HG02610 (cell line): ENCODE data around the gene TBC1D9B.

Source experiments
- ATAC-seq: cut with Tn5 transposase; IDR thresholded peaks from one replicate; pipeline ENCODE4 v1.9.1; 2021; ENCODE audit warnings: mild to moderate bottlenecking, moderate library complexity; ENCODE audit not compliant: unreplicated experiment

Gene TBC1D9B

DNA sequence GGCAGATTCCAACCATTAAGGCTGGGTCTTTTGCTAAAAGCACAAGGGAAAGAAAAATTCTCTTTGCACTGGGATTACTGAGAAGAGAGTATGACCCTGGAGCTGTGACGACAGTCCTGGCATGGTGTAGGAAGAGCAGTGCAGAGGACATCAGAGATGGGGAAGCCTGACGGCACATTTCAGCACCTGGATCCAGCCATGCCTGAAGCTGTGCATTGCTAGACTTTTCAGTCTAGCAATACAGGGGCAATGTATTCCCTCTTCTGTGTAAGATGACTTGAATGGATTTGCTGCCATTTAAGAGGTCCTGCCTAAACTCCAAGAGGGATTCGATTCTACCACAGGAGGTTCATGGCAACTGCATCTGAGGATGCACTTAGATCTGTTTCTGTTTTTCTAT, 36.7 kb downstream of the TBC1D9B start:
- no peak for ATAC-seq

DNA sequence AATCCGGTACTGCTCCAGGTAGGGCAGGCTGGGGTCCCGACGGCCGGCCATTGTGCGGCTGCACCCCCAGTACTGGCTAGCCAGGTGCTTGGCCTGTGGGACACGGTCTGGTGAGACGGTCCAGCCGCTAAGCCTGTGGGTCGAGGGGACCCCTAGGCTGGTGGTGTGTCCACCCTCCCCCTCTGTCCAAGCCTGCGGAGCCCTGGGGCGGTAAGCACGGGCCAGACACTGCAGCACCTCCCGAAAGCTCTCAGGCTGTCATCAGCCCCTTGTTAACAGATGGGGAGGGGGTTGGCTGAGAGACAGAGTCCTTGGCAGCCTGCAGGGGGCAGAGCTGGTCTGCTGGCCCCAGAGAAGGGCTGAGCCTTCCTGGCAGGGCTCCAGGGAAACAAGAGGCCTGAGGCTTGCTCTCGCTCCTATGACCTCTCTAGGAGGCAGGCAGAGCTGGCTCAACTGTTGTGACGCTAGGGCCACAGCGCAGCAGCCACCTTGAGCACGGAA, 37.2 kb downstream of the TBC1D9B start:
- no peak for ATAC-seq

DNA sequence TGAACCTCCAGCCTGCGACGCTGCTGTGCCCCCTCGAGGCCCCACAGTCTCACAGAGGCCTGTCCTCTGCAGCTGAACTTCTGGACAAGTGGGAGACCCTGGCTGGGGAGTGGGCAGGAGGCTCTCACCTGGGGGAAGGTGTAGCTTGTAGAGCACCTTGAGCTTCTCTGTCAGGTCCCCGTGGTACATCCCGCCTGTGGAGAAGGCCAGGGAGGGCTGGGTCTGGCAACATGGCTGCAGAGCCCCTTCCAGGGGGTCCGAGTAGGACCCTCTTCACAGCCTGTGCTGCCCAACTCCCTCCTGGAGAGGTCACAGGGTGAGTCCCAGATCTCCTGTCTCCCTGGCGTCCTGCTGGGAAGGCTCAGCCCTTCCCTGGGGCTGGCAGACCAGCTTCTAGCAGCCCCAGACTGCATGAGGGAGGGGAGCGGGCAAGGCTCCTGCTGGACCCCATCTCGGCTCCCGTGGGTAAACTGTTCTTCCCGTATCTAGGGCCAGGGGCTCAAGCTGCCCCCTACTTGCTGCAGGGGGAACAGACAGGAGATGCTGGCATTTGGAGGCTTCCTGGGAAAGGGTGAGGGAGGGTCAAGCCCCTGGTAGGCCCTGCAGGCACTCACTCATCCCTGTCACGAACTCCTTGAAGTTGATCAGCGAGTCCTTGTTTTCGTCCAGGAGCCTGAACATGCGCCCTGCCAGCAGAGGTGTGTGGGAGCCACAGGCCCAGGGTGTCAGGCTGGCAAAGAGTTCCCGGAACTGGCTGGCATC, 37.9 kb downstream of the TBC1D9B start:
- ATAC-seq: no peak

DNA sequence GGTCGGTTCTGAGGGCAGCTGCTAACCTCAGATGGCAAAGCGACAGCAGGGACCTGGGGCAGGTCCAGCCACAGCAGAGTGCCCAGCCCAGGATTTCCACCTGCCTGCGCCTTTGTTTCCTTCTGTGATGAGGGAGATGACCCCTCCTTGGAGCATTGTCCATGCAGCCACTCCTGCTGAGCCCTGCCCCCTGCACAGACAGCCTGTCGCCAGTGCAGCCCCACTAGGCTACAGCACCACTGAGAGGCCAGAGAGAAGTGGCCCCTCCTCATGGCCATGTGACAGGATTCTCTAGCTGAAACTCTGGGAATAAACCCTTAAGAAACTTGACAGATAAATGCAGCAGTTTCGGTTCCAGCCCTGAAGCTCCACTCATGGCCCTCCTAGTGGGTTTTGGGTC, 38.6 kb downstream of the TBC1D9B start:
- ATAC-seq: no peak

DNA sequence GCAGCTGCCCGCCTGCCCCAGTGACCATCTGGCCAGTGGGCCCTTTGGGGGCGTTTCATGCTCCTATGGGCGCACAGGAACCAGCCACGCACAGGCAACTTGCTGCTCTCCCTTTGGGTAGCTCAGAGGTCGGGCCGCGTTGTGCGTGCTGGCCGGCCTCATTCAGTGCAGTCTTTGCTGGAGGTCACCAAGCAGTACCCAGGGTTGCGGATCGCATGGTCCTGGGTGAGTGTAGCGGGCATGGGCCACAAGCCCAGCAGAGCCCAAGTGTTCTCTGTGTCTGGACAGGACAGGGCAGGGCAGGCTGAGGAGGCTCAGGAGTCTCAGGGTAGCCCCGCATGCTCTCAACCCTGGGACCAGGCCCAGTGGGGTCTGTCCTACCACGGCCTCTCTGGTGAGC, 39.2 kb downstream of the TBC1D9B start:
- ATAC-seq: no peak

DNA sequence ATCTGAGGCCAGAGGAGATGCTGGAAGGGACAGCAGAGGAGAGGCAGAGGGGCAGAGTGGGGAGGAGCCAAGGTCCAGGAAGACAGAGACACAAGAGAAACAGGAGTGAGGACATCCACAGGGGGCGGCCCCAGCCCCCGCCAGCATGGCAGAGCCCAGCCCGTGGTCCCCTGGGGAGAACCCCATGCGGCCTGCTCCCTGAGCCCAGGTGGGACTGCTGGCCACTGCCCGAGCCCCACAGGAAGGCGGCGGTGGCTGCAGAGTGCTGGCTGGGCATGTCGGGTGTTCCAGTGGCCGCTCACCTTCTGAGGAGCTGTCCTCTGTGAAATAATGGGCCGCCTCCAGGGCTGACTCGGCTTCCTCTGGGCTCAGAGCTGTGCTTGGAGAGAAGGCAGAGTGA, 40.2 kb downstream of the TBC1D9B start:
- no peak for ATAC-seq

DNA sequence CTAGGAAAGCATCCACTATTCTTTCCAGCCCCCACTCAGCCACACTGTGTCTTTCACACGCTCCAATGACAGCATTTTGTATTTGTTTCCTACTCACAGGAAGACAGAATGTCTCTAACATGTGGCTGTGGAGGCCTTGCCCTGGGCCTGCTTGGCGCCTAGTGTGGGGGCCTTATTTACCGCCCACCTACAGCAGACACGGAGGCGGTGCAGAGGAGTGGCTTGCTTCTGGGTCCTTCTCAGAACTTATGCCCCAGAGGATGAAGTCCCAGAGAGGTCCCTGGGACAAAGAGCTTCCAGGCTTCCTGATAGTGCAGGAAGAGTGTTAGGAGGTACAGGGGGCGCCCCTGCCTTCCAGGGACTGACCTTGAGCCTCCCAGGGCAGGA, 40.6 kb downstream of the TBC1D9B start:
- no peak for ATAC-seq

DNA sequence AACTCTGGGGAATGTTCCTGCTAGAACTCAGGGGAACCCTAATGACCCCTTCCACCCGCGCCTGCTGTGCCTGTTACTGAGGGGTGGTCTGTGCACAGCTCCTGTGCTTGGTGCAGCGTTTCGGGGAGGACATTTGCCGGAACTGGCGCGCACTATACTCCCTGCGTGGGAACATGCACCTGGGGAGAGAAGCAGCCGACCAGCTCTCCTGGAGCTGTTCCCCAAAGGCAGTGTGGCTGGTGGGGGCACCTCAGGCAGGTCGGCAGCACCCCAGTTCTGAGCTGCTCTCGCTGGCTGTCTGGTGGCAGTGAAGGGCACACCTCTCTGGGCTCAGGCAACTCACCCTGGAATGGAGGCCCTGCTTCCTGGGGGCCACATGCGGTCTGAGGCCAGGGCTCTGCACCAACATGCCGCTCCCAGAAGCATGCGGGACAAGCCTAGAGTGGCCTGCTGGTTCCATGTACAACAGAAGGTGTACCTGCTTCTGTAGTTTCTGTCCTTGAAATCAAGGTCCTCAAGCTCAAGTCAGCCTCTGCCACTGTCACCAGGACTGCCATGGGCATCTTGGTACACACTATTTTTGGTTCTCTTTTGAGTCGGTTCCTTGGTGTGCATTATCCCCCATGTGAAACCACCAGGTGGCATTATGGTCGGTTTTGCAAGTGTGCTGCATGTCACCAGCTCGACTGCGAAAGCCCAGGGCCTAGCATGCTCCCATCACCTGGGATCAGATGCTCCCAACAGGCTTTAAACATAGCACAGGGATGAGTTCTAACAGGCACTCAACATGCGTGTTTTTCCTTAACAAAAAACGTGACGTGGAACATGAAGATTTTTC, 41.2 kb downstream of the TBC1D9B start:
- ATAC-seq: no peak

DNA sequence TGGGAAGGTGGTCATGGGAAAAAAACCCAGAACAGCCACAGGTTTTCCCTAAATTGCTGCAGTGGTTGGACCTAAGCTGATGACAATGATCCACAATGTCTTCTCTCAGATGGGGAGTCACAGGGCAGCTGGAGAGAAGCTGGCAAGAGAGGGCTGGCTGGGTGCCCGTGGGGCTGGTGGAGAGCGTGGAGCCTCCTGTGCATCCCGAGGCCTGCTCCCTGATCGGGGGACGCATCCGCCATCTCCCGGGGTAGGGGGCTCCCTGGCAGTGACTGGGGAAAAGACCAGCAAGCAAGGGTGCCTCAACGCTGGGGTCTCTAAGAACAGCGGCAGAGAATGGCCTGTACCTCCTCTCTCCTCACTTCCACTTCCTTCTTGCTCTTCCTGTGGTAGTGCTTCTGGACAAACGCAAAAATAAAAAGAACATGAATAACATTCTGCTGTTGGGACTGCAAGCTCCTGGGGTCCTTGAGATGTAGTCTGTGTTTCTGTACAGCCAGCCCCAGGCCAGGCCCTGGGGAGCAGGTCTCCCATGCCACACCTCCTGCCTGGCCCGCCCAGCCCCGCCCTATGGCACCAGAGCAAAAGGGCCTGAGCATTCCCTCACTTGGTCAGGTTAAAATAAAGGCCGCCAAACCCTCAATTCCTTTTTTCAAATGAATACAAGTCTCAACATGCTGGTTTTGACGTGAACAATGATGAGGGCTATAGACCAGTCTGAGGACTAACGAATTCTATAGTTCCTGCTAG, 42.0 kb downstream of the TBC1D9B start:
- ATAC-seq: no peak

DNA sequence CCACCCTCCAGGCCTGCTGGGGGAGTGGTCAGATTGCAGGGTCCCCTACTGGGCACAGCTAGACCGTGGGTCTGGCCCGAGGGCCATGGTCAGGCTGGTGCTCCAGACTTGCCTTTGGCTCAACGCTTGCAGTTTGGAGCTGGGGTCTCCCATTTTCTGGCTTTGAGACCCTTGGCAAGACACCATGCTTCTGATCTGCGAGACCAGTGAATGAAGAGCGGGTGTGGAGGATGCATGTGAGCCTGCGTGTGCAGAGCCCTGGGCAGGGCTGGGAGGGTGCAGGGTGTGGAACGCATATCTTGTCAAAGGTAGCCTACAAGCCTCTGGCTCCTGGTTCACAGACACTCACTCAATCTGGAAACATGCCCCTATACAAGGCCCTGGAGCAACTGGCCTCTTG, 43.0 kb downstream of the TBC1D9B start:
- ATAC-seq: no peak

DNA sequence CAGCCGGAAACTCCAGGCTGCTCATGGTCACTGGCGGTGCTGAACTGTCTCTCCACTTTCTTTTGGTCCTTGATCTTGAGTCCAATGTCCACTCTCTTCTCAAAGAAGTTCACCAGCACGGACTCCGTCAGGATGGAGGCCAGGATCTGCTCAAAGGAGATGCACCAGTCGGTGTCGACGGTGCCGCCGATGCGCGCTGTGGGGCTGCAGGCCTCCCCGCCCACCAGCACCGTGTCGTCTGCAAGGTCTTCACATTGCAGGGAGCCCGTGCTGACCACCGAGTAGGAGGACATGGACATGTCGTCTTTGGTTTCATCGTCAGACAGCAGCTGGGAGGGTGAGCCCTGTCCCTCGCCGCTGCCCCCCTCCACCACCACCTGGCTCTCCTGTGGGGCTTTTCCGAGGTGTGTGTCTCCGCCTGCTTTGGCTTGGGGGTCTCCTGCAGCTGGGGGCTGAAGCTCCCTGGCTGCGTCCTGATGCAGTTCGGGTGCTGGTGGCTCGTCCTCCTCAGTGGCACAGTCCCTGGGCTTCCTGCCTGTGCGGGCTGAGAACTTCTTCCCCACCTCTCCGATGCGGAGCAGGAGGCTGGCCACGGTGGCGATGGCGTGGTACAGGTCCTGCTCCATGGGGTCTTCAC, 44.1 kb downstream of the TBC1D9B start:
- no peak for ATAC-seq

DNA sequence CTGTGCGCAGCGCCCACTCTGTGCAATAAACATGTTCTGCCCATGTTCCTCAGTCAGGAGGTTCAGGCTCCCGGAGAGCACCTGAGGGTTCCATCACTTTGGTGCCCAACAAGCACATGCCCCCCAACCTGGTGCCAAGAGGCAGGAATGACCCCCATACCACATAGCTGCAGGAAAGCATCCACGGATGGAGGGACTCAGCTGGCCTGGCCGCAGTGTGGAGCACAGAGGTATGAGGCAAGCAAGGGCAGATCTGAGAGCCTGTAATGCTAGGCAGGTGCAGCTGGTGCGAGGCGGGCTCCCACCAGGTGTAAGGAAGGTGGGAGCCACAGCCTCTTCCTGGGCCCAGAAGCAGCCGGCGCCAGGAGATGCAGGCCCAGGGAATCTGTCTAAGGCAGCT, 44.8 kb downstream of the TBC1D9B start:
- ATAC-seq: no peak

DNA sequence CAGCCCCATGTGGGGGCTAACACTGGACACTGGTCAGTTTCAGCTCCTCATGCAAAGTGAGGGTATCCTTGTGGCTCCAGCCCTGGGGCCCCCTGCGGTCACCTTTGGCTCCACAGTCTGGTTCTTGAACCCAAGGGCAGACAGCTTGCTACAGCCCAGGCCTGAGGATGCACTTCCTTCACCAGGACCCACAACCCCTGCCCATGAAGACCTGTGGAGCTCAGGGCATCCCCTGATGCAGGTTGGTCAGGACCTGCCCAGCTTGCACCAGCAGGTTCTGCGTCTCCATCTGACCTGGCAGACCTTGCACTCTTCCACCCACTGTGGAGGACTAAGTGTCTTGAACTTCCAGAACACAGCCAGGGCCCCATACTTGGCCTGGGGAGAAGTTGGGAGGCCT, 45.4 kb downstream of the TBC1D9B start:
- no peak for ATAC-seq

DNA sequence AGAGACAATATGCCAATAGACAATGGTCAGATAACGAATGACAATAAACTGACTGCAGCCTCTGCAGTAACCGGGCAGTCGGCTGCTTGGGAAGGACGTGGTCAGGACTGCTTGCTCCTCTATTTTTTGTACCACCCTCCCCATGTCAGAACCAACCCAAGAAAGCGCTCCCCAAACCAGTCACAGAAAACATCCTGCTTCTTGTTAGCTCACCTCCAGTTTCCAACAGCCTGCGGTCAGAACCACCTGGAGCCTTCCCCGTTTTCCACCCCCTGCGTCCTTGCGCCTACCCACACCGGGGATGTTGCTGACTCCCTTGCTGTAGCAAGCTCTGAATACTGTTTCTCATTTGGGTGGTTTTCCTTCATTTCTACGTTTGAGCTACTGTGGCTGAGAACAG, 47.4 kb downstream of the TBC1D9B start:
- ATAC-seq: no peak

DNA sequence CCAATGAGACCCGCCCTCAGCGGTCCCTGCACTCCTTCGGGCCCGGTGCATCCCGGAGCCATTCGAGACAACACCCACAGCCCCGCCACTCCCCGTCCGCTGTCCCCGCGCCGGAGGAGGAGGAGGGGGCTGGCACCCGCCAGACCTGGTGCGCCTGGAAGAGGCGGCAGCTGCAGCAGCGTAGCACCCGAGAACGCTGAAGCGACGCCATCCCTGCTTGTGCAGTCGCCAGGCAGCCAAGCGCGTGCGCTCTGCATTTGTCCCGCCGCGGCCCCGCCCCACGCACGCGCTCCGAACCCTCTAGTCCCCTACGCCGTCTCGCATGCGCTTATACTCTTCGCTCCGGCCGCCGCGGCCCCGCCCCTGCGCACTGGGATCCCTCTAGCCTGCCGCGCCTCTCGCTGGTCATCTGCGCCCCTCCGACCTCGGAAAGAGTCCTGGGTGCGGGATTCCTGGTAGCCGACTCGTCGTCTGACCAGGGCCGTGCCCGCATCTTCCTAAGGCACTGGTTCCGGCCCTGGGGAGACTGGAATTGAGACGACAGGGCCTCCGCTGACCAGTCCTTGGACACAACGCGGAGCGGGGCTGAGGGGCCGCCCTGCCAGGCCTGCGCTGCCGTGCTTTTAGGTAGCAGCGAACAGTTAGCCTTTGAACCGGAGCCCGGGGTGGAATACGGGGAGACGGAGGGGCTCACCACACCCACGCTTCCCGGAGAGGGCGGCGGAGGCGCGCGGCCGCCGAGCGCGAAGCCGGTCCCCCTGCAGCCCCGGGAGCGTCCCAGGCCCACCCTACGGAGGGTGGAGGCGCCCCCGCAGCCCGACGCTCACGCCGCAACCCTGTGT, 48.9 kb downstream of the TBC1D9B start, which contains the start of gene MRNIP:
Gene MRNIP, minus strand, starts transcription at position 232 of the 842 bp plus-strand sequence. Its CDS starts 21 bp downstream, at position 211.
- peak; percentile 92 for ATAC-seq

DNA sequence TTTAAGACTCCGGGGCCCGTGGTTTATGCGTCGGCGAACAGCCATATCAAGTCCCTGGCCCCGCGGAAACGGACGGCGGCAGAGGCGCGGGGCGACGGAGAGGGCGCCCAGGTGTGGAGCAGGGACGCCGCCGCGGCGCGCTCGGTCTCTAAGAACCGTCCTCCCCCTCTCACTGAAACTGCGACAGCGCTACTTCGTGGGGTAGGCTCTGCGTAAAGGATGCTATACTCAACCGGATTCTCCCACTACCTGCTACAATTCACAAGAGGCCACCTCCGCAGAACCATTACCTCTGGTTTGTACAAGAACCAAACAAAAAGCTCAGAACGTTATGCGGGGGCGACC, 49.5 kb downstream of the TBC1D9B start:
- peak; percentile 39 for ATAC-seq

DNA sequence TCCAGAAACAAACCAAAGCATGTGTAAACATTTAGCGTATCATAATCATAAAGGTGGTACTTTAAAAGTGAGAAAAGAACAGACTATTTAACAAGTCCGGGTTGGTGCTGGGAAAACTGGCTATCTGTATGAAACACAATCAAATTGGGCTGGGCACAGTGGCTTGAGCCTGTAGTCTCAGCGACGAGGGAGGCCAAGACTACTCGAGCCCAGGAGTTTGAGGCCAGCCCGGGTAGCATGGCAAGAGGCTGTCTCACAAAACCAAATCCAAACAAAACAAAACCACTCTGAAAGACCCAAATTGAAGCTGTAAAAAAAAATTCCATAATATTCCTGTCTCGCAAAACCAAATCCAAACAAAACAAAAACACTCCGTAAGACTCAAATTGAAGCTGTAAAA, 53.3 kb downstream of the TBC1D9B start:
- no peak for ATAC-seq

DNA sequence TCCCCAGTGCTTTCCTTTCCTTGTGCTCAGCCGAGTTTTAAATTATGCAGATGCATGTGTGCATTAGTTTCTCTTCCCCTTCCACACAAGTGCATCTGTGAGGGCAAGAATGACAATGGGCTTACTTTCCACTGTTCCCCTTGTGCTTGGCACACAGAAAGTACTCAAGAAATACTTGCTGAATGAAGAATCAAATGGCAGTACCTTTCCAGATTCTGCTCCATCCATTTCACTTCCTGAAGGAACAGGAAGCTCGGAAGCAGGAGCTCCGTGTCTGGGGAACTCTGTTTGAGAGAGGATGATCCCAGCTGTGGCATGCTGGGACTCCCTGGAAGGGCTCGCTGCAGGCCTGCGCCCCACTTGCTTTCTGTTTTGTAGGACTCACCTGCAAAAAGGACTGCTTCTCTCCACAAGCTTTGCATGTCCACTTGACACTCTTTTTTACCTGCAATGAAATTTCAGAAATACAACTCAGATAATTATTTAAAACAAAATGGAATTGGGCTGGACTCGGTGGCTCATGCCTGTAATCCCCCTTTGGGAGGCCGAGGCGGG, 54.6 kb downstream of the TBC1D9B start:
- peak; percentile 83 for ATAC-seq

DNA sequence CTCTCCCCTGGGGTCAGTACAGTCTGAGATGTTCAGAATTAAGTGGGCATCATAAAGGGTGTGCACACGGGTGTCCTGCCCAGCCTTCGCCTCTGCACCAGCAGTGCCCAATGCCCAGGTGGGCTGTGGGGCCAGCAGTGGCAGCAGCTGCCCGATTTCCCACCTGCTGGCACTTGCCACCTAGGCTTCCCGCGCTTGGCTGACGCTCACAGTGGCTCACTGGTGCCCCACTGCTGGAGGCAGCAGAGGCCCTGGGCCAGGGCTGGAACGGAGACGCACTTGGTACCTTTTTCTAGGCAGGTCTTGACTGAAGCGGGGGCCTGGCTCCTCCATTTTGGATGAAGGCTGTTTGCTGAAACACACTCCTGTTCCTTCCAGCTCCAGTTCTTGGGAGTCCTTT, 66.1 kb downstream of the TBC1D9B start:
- no peak for ATAC-seq

DNA sequence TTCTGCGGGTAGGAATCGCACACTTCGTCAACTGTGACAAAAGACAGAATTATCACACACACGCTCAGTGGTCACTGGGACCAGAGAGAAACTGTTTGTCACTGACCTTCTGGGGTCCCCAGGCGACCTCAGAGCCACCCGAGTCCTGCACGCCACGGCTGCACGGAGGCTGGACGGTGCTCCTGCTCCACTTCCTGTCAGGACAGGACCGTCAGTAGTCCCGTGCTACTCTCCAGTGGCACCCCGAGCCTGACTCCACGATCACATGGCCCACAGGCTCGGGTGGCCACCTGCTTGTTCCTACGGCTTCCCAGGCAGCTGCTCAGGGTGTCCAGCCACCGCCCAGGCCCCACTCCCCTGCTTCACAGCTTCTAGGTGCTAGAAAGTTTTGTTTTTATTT, 66.9 kb downstream of the TBC1D9B start:
- ATAC-seq: no peak
